Thoracic aorta (tissue), 2 donors: ENCODE measurements around the gene KCNK3. TPM values are rescaled to one million over a fixed set of nuclear protein-coding genes. Genes with fewer than 3 reads are reported as not detected.

ENCODE experiments used
- ATAC-seq: fragments of 150-250 bp; one replicate; pipeline ENCODE4 v1.8.0; 2017; ENCODE audit warnings: low read depth; ENCODE audit not compliant: insufficient number of reproducible peaks, low FRiP score
- DNase-seq: peaks from one replicate; pipeline ENCODE4 v3.0.0-alpha.2; 2020; ENCODE audit warnings: low spot score
- H3K27ac ChIP-seq, 2 donors: fragments of 200-600 bp; sonication (generic); 1 replicate in 1 of 2; 2 replicates in 1 of 2; pipeline ENCODE4 v1.5.1; 2016; ENCODE audit warnings: mild to moderate bottlenecking in 2 of 2, moderate library complexity in 2 of 2
- H3K27me3 ChIP-seq: fragments of 200-600 bp; sonication (generic); replicated peaks from 2 replicates; pipeline ENCODE4 v1.6.0; 2016; ENCODE audit warnings: mild to moderate bottlenecking; ENCODE audit not compliant: insufficient read depth
- H3K36me3 ChIP-seq: fragments of 200-600 bp; sonication (generic); one replicate; pipeline ENCODE4 v1.5.1; 2016
- H3K4me1 ChIP-seq, 2 donors: fragments of 200-600 bp; sonication (generic); 1 replicate in 1 of 2; 2 replicates in 1 of 2; pipeline versions ENCODE4 v1.5.1 to v1.6.0; 2016; ENCODE audit warnings: low read depth in 2 of 2, mild to moderate bottlenecking in 1 of 2; ENCODE audit not compliant: control insufficient read depth in 1 of 2
- H3K4me3 ChIP-seq: fragments of 200-600 bp; sonication (generic); 2 replicates; pipeline ENCODE4 v1.5.1; 2016; ENCODE audit warnings: mild to moderate bottlenecking
- H3K9me3 ChIP-seq: fragments of 200-600 bp; sonication (generic); 2 replicates; pipeline ENCODE4 v1.5.1; 2016
- CTCF ChIP-seq: fragments of 200-600 bp; sonication (generic); IDR thresholded peaks from one replicate; pipeline ENCODE4 v1.5.1; 2019; ENCODE audit warnings: antibody characterized with exemption
- total RNA-seq, 2 donors: library from RNA; depleted of rRNA; stranded (reverse); fragments of >200 nt; gene quantifications; one replicate each; pipeline versions ENCODE4 v1.1.0 to v1.2.3, GENCODE V29; 2016

KCNK3 gene
- total RNA-seq, 2 donors from 2014 or later = 6.9 to 19.6 TPM

- Histone ChIP-seq H3K27ac (no peak overlapping the region), H3K36me3 (no peaks in the 10 kb centered on the region), H3K4me3 (no peak overlapping the region), H3K9me3 (no peaks in the 10 kb centered on the region), H3K4me1 (no peaks in the 10 kb centered on the region), H3K27me3 (no peaks in the 10 kb centered on the region)
- ATAC-seq (no peak), DNase-seq (no peak)
- no peak for TF ChIP-seq CTCF
Observed at GRCh38 chr2:26648516-26648915, 44.0 kb upstream of the KCNK3 start.

GRCh38 chr2:26649322-26649721 lies 43.2 kb upstream of the KCNK3 start:
- ATAC-seq (no peak), DNase-seq (no peak)
- H3K4me1 ChIP-seq = no peaks in the 10 kb centered on the region
- H3K4me3 ChIP-seq = no peak overlapping the region
- H3K9me3 ChIP-seq = no peaks in the 10 kb centered on the region
- H3K36me3 ChIP-seq = no peaks in the 10 kb centered on the region
- TF ChIP-seq CTCF = no peak
- no peak overlapping the region for H3K27ac ChIP-seq
- H3K27me3 ChIP-seq = no peaks in the 10 kb centered on the region

- Histone ChIP-seq H3K4me1 (no peaks in the 10 kb centered on the region), H3K4me3 (no peak overlapping the region), H3K27me3 (no peaks in the 10 kb centered on the region), H3K9me3 (no peaks in the 10 kb centered on the region), H3K27ac (no peak overlapping the region), H3K36me3 (no peaks in the 10 kb centered on the region)
- TF ChIP-seq CTCF = no peak
- no peak for DNase-seq
- ATAC-seq = no peak
Observed at GRCh38 chr2:26649992-26650712, 42.4 kb upstream of the KCNK3 start.

GRCh38 chr2:26650713-26651469 lies 41.6 kb upstream of the KCNK3 start:
- Histone ChIP-seq H3K36me3 (no peaks in the 10 kb centered on the region), H3K4me3 (no peak overlapping the region), H3K27me3 (no peaks in the 10 kb centered on the region), H3K27ac (no peak overlapping the region), H3K9me3 (no peaks in the 10 kb centered on the region), H3K4me1 (no peaks in the 10 kb centered on the region)
- DNase-seq = no peak
- no peak for TF ChIP-seq CTCF
- ATAC-seq = no peak

- no peaks in the 10 kb centered on the region for H3K9me3 ChIP-seq
- H3K27me3 ChIP-seq = no peaks in the 10 kb centered on the region
- no peaks in the 10 kb centered on the region for H3K36me3 ChIP-seq
- ATAC-seq (no peak), DNase-seq (no peak)
- H3K27ac ChIP-seq = no peak overlapping the region
- no peak for TF ChIP-seq CTCF
- no peak overlapping the region for H3K4me3 ChIP-seq
- no peaks in the 10 kb centered on the region for H3K4me1 ChIP-seq
Observed at GRCh38 chr2:26651470-26651771, 41.1 kb upstream of the KCNK3 start.
